GM21786 (cell line): ENCODE results near the gene CBLN3.

ENCODE experiments used
- ATAC-seq: cut with Tn5 transposase; IDR thresholded peaks from one replicate; pipeline ENCODE4 v1.9.1; 2021; ENCODE audit not compliant: unreplicated experiment

Gene CBLN3

GRCh38 chr14:24426912-24427536, 2.4 kb downstream of the CBLN3 start:
- ATAC-seq = no peak

GRCh38 chr14:24426150-24426911, 3.1 kb downstream of the CBLN3 start:
- no peak for ATAC-seq

- ATAC-seq = no peak
Measured at GRCh38 chr14:24425704-24426103, 3.8 kb downstream of the CBLN3 start.

- ATAC-seq = no peak
Measured at GRCh38 chr14:24422694-24423601, 6.5 kb downstream of the CBLN3 start.

- no peak for ATAC-seq
Measured at GRCh38 chr14:24422261-24422660, 7.2 kb downstream of the CBLN3 start.

GRCh38 chr14:24418492-24418873, 11.0 kb downstream of the CBLN3 start:
- no peak for ATAC-seq

GRCh38 chr14:24417832-24418491, 11.5 kb downstream of the CBLN3 start:
- ATAC-seq = no peak

GRCh38 chr14:24416932-24417619, 12.4 kb downstream of the CBLN3 start:
- ATAC-seq = no peak

GRCh38 chr14:24416254-24416931, 13.1 kb downstream of the CBLN3 start:
- no peak for ATAC-seq

GRCh38 chr14:24415421-24416253, 13.8 kb downstream of the CBLN3 start:
- no peak for ATAC-seq

GRCh38 chr14:24414732-24415420, 14.6 kb downstream of the CBLN3 start:
- no peak for ATAC-seq

- ATAC-seq = no peak
Measured at GRCh38 chr14:24414077-24414476, 15.4 kb downstream of the CBLN3 start.

GRCh38 chr14:24411443-24412389, 17.8 kb downstream of the CBLN3 start:
- no peak for ATAC-seq

GRCh38 chr14:24409956-24410355, 19.5 kb downstream of the CBLN3 start:
- no peak for ATAC-seq

GRCh38 chr14:24409192-24409591, 20.3 kb downstream of the CBLN3 start:
- ATAC-seq = no peak

GRCh38 chr14:24408764-24409163, 20.7 kb downstream of the CBLN3 start:
- no peak for ATAC-seq

- no peak for ATAC-seq
Measured at GRCh38 chr14:24407608-24408325, 21.7 kb downstream of the CBLN3 start.
